NCI-H146 (cell line): ENCODE data around the gene KTN1.

Source experiments
- DNase-seq: peaks from one replicate; lab custom pipeline; 2025; lab: John Stamatoyannopoulos, UW

Gene KTN1, protein sequence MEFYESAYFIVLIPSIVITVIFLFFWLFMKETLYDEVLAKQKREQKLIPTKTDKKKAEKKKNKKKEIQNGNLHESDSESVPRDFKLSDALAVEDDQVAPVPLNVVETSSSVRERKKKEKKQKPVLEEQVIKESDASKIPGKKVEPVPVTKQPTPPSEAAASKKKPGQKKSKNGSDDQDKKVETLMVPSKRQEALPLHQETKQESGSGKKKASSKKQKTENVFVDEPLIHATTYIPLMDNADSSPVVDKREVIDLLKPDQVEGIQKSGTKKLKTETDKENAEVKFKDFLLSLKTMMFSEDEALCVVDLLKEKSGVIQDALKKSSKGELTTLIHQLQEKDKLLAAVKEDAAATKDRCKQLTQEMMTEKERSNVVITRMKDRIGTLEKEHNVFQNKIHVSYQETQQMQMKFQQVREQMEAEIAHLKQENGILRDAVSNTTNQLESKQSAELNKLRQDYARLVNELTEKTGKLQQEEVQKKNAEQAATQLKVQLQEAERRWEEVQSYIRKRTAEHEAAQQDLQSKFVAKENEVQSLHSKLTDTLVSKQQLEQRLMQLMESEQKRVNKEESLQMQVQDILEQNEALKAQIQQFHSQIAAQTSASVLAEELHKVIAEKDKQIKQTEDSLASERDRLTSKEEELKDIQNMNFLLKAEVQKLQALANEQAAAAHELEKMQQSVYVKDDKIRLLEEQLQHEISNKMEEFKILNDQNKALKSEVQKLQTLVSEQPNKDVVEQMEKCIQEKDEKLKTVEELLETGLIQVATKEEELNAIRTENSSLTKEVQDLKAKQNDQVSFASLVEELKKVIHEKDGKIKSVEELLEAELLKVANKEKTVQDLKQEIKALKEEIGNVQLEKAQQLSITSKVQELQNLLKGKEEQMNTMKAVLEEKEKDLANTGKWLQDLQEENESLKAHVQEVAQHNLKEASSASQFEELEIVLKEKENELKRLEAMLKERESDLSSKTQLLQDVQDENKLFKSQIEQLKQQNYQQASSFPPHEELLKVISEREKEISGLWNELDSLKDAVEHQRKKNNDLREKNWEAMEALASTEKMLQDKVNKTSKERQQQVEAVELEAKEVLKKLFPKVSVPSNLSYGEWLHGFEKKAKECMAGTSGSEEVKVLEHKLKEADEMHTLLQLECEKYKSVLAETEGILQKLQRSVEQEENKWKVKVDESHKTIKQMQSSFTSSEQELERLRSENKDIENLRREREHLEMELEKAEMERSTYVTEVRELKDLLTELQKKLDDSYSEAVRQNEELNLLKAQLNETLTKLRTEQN (N-terminal part only)

DNA sequence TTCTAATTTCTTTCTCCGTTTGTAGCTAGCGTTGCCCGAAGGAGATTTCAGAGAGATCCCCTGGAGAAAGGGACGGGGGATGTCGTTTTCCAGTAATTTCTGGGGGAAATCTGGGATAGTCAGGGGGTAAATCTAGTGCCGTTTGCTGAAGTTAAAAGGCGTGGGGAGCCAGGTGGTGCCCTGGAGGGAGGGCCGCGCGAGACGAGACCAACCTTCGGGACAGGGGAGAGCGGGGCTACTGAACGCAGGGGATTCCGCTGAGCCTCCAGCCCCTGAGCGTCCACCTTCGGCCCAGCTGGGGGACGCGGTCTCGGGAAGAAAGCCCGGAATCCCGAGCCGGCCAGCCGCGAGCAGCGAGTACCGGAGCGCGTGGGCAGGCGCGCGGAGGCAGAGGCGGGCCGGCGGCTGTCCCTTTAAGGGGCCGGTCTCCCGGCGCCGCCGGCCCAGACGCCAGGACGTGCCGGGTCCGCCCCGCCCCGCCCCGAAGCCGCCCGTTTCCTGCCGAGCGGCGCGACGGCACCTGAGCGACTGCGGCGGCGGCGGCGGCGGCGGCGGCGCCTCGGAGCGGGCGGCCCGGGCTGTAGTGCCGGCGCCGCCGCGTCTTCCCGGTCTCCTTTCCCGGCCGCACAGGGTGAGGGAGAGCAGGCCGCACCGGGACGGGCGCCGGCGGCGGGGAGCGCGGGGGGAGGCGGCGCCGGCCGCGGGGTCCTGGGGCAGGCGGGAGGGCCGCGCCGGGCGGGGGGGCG lies at the start of gene KTN1:
Gene KTN1 (plus strand): TSS at position 484 of the 746 bp plus-strand sequence. CDS start 31,842 bp downstream, outside the sequence.
- peak; percentile 84 for DNase-seq

DNA sequence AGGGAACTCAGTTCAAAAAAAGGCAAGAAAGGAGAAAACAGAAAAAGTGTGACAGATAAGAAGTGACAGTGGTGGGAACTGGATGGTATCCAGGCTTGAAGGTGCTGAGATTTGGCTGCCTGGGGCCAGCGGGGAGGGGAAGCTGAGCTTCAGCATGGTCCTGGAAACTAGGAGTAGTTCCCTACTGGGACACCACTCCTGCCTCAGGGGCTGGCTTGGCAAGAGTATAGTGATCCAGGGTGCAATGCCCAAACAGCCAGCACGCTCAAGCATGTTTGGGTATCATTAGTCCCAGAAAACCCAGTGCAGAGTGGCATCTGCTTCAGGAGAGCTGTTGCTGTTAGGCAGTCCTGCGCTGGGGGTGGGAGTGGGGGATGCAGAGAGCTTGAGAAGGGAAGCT lies 49.5 kb upstream of the KTN1 start:
- DNase-seq = no peak

DNA sequence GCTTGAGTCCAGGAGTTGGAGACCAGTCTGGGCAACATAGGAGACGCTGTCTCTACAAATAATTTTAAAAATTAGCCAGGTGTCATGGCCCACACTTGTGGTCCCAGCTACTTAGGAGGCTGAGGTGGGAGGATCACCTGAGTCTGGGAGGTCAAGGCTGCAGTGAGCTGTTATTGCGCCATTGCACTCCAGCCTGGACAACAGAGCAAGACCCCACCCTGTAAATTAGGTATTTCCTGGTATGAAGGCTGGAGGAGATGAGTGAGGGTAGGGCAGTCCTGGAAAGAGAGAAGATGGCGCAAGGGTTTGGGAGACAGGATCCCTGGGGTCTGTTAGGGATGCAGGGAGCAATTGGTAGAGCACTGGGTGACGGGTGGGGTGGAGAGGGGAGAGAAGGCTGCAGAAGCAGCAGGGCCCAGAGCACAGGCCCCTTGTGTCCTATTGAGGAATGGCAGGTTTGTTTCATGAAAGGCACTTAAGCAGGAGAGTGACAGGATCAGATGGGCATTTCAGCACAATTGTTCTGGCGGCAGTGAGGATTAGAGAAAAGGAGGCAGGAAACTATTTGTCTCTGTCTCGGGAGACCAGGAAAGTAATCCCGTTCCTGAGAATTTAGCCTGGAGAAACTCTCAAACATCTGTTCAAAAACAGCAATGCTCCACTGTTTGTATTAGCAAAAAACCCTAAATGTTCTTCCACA lies 47.2 kb upstream of the KTN1 start:
- no peak for DNase-seq

DNA sequence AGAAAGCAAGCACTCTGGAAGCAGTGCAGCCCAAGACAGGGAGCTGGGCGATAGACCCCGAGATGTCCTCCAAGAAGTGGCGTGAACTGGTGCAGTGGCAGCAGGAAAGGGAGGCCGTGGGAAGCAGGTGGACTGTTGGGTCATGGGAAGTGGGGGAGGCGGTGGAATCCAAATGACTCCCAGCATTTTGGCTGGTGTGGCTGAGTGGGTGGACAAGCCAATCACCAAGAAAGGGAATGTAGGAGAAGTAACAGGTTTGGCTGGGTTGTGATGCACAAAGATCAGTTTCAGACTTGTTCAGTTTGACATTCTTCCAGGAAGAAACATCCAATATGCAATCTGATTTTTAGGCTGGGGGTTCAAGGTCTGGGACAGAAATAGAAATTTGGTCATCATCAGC lies 46.0 kb upstream of the KTN1 start:
- DNase-seq = no peak

DNA sequence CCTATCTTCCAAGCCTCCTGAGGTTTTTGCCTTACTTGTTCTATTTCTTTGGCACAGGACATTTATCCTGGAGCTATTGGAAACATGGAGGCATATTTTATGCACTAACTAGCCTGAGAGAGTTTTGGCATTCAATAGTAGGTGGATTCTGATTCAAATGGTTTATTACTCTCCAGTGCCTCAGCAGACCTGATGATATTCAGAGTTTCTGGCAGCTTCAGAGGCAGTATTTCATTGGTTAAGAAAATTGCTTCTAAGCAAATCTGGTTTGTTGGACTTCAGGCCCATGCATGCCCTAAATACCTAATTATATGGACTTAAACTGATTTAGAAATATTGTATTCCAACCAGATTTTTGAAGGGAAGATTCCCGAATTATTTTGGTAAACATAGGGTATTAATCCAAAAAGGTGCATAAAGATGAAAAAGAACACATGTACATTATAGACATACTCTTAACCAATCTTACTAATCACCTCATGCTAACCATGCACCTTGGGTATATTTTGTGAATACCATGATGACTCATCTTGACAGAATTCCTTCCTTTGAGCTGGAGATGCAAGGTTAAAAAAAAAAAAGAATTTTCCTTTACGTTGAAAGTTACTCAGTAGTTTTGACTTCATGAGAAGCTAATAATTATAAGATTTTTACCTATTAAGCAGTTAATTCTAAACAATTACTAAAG lies 44.3 kb upstream of the KTN1 start:
- no peak for DNase-seq

DNA sequence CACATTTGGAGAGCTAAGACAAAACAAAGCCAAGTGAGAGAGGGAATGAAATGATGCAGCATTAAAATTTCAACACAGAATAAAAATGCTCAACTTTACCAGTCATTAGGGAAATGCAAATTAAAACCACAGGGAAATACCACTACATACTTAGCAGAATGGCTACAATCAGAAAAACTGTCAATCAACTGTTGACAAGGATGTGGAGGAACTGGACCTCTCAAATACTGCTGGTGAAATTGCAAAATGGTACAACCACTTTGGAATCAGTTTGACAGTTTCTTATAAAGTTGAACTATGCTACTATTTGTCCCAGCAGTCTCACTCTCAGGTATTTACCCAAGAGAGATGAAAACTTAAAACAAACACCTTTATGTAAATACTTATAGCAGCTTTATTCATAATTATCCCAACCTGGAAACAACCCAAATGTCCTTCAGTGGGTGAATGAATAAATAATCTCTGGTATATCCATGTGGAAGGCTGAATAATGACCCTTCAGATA lies 43.8 kb upstream of the KTN1 start:
- no peak for DNase-seq

DNA sequence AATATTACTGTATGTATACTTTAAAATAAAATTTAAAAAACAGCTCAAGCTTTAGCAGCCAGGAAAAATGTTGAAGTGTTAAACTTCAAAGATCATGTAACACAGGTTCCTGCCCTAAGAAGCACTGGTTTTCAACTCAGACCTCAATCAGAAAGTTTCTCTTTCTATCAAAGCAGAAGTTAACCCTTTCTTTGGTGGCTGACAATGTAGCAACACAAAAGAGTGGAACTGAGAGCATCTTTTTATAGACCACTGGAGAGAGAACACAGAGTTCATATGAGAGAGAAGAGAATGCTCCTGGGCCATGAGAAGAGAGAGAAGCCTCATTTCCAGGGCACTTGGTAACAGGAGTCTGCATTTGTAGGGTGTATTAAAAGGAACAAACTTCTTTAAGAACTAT lies 42.2 kb upstream of the KTN1 start:
- no peak for DNase-seq

DNA sequence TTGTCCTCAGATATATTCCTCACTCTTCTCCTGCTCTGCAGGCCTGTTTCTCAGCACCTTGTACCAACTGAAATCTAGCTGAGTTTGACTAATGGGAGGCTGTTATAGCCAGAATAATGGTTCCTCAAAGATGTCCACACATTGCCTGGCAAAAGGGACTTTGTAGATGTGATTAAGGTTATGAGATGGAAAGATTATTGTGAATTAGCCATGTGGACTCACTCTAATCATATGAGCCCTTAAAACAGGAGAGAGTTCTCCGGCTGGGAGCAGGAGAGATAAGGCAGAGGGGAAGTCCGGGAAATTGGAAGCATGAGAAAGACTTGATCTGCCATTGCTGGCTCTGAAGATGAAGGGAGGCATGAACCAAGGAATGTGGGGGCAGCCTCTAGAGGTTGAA lies 40.0 kb upstream of the KTN1 start:
- no peak for DNase-seq

DNA sequence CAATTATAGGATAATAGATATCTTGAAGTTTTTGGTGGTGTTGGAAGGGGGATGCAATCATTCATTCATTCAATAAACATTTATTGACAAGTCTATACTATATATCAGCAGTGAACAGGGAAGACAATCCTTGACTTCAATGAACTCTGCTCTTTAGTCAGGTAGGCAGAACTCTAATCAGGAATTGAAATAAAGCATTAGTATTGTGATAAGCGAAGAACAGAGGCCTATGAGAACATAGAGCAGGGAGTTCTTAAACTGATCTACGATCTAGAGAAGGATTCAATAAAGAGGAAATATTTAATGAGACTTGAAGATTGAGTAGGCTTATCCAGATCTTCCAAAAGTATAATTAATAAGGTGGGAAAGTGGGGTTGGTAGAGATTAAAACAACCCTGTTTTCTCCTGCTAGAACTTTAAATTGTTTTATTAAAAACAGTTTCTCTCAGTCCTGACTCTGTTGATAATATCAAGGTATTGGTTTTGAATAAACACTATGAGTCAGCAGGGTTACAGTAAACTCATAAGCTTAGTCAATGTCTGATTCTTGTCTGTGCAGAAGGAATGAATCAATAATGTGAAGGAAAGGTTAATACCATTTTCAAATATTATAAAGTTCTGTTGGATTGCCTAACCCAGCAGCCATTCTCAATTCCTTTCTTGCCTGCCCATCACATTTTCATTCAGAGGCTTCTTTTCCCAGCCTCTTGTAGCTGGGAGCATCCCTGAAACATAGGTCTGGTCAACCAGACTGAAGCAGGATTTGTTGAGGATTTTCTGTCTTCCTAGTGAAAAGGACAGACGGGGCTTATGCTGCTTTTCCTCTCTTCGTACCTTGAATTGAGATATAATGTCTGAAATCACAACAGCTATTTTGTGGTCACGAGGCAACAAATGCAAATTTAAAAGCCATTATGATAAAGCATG lies 38.9 kb upstream of the KTN1 start:
- no peak for DNase-seq

DNA sequence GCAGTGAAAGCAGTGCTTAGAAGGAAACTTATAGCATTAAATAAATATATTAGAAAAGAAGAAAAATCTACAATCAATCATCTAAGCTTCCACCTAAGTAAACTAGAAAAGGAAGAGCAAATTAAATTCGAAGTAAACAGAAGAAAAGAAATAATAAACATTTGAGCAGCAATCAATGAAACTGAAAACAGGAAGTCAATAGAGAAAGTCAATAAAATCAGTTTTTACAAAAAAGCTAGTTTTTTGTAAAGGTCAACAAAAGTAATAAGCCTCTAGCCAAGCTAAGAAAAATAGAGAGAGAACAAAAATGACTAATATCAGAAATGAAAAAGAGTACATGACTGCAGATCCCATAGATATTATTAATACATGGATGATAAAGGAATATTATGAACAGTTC lies 34.2 kb upstream of the KTN1 start:
- no peak for DNase-seq

DNA sequence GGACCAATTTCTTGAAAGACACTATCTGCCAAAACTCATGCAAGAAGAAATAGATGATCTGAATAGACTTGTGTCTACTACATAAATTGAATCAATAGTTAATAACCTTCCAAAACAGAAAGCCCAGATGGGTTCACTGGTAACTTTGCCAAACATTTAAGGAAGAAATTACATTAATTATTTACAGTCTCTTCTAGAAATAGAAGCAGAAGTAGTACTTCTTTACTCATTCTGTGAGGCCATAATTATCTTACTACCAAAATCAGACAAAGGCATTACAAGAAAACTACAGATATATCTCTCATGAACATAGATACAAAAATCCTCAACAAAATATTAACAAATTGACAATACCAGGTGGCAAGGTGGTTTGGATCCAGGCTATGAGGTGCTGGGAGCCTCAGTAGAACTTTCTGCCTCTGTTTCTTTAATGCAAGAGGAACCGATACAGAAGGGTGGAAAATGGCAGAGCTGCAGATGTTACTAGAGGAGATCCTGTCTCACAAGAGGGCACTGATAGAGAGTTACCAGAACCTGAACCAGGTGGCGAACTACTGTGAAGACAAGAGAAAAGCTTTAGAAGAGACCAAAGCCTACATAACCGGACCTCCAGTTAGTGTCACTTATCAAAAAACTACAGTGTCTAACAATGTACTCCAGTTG lies 33.7 kb upstream of the KTN1 start:
- no peak for DNase-seq

DNA sequence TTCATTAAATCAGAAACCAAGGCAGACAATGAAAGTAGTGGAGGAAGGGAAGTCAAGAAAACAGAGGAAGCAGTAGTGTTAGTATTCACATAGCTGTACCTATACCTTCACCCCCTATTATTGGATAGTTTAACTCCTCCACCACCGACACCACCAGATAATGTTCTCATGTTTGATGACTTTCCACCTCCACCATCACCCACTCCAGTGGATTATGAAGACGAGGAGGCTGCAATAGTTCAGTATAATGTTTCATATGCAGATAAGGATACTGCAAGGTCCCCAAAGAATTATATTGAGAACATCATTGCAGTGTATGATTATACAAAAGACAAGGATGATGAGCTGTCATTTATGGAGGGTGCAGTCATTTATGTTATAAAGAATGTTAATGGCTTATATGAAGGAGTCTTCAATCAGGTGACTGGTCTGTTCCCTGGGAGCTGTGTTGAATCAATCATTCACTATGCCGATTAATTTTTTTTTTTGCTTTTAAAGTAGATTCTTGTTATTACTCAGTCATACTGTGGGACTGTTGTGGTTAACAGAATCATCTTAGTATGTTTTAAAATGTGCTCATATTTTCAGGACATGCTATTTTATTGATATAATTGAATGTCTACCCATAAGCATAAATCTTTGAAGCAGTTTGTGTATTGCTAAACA lies 32.2 kb upstream of the KTN1 start:
- no peak for DNase-seq

DNA sequence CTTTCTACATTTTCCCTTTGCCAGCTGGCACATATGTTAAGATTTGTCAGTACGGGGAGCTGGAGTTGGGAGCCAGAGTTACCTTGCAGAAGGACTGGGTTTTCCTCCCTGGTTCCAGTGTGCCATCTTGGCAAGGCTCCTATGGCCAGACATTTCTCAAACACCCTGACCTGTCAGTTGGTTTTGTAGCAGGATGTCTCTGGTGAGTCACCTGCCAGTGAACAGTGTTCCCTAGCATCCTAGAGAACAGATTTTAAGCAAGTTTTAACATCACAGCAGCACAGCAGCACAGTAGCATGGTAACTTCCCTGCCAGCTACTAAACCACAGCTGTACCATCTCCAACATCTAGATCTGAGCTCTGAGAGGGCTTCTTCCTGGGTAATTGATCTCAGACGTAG lies 26.2 kb upstream of the KTN1 start:
- no peak for DNase-seq

DNA sequence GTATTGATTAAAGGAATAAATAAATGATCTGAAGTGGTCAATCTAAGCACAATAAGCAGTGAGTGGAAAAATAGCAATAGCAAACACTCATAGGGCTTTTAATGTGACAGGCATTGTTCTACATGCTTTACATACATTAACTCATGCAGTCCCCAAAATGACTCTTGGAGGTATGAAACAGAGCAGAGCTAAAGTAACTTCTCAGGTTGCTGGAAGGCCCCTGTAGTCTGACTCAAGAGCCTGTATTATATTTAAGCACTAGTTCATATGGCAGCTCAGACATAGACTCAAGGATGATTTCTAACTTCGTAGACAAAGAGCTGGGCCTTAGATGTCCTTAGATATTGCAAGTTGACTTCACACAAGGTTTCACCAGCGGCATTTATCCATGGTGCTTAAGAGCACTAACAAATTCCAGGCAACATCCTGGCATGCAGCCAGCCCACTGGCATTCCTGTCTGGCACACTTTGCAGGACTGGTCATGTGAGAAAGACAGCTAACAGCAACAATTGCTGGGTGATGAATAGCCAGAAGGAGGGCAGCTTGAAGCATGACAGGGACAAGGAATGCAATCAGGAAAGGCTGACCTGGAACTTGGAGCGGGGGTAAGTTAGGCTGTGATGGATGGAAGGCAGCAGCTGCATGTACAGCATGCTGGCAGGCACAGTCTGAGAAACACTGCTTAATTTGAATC lies 22.9 kb upstream of the KTN1 start:
- peak; percentile 36 for DNase-seq

DNA sequence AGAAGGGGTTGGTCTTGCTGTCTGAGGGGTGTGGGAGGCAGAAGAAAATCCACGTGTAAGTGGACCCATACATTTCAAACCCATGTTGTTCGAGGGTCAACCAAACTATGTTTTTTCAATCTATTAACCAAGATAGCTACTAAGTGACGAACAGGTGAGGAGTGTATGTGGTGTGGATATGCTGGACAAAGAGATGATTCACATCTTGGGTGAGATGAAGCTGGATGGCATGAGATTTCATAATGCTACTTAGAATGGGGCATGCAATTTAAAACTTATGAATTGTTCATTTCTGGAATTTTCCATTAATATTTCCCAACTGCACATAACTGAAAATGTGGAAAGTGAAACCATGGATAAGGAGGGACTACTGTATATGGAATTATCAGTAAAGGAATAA lies 17.9 kb upstream of the KTN1 start:
- DNase-seq = no peak

DNA sequence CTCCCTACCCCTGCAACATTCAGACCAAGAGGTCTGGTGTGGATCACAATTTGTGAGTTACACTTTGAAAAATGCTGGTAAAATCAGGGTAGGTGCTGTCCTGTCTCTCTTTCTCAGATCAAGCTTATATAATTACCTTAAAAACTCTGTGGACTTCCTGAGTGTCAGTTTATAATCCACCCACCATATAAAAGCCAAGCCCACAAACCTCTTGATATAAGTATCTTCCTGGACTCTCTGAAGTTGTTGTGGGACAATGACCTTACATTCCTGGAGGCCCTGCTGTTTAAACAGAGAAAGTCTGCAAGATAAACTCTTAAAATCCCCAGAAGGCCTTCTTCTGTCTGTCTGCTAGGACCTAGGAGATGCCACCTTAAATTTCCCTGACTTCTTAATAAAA lies 11.4 kb upstream of the KTN1 start:
- DNase-seq = no peak

DNA sequence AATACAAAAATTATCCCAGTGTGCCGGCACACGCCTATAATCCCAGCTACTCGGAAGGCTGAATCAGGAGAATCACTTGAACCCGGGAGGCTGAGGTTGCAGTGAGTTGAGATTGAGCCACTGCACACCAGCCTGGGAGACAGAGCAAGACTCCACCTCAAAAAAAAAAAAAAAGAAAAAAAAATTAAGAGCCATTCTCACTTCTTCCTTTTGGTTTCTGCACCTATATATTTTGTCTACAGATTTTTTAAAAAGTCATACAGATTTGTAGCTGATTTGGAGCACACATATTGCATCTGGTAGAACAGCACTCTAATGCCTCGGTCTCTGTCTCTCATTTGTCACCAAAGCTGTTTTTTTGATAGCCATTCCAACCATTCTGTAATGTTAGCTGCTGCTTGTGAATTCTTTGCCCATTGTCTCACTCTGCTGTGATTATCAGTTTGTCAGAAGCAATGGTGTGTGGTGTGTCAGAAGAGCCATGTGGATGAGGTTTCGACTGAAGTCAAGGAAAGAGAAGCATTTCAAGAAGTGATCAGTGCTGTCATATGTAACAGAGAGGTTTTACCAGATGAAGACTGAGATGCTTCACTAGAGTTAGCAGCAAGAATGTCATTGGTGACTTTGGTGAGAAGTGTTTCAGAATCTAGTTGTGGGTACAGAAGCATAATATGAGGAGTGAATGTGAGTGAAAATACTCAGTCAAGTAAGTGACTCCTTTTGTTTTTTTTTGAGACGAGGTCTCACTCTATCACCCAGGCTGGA lies 8.7 kb upstream of the KTN1 start:
- DNase-seq = no peak
